Neural cell (in vitro differentiated cells): ENCODE measurements around the gene ANKS1A. TPM values are rescaled to one million over a fixed set of nuclear protein-coding genes. Genes with fewer than 3 reads are reported as not detected.

Experiments used
- H2AFZ ChIP-seq: fragments of 200-600, 300-800 bp; sonication (generic), shearing (Covaris generic); 2 replicates; pipeline ENCODE4 v1.6.0; 2014; ENCODE audit warnings: low read depth, mild to moderate bottlenecking, antibody characterized with exemption, low read length, moderate library complexity
- H3F3A ChIP-seq: fragments of 200-600 bp; shearing (Covaris generic); 2 replicates; pipeline ENCODE4 v1.6.1; 2016; ENCODE audit warnings: mild to moderate bottlenecking, moderate library complexity, mixed read lengths, antibody characterized with exemption, low read length; ENCODE audit not compliant: insufficient read depth, poor library complexity, severe bottlenecking
- H3K27ac ChIP-seq: fragments of 200-600, 300-800 bp; sonication (generic), shearing (Covaris generic); 2 replicates; pipeline ENCODE4 v1.5.1; 2014; ENCODE audit warnings: mild to moderate bottlenecking, low read length, moderate library complexity
- H3K27me3 ChIP-seq: fragments of 300-800, 200-600 bp; sonication (generic), shearing (Covaris generic); 2 replicates; pipeline ENCODE4 v1.6.0; 2014; ENCODE audit warnings: mild to moderate bottlenecking, low read depth, low read length, moderate library complexity; ENCODE audit not compliant: insufficient read depth
- H3K36me3 ChIP-seq: fragments of 300-800, 200-600 bp; sonication (generic), shearing (Covaris generic); 2 replicates; pipeline ENCODE4 v1.5.1; 2014; ENCODE audit warnings: mild to moderate bottlenecking, antibody characterized with exemption, low read length, moderate library complexity; ENCODE audit not compliant: insufficient read depth
- H3K4me2 ChIP-seq: fragments of 300-800, 200-600 bp; sonication (generic), shearing (Covaris generic); 2 replicates; pipeline ENCODE4 v1.6.0; 2014; ENCODE audit warnings: mild to moderate bottlenecking, low read length
- H3K4me3 ChIP-seq: fragments of 300-800, 200-600 bp; sonication (generic), shearing (Covaris generic); 2 replicates; pipeline ENCODE4 v1.5.1; 2014; ENCODE audit warnings: mild to moderate bottlenecking, low read length, moderate library complexity
- H3K79me2 ChIP-seq: fragments of 200-600 bp; shearing (Covaris generic); replicated peaks from 2 replicates; pipeline ENCODE4 v1.6.0; 2014; ENCODE audit warnings: mild to moderate bottlenecking, low read length, moderate library complexity; ENCODE audit not compliant: insufficient read depth
- H3K9ac ChIP-seq: fragments of 300-800, 200-600 bp; sonication (generic), shearing (Covaris generic); 2 replicates; pipeline ENCODE4 v1.6.1; 2016; ENCODE audit warnings: mild to moderate bottlenecking, low read length, mixed read lengths
- H3K9me2 ChIP-seq: fragments of 200-600 bp; shearing (Covaris generic); 2 replicates; pipeline ENCODE4 v1.6.1; 2016; ENCODE audit warnings: mild to moderate bottlenecking, low read length, mixed read lengths; ENCODE audit not compliant: insufficient read depth
- H3K9me3 ChIP-seq: fragments of 200-600, 300-800 bp; sonication (generic), shearing (Covaris generic); 2 replicates; pipeline ENCODE4 v1.6.1; 2016; ENCODE audit warnings: mild to moderate bottlenecking, mixed run types, low read length, moderate library complexity, mixed read lengths
- H4K20me1 ChIP-seq: fragments of 200-600 bp; shearing (Covaris generic); 2 replicates; pipeline ENCODE4 v1.6.1; 2016; ENCODE audit warnings: mild to moderate bottlenecking, mixed run types; ENCODE audit not compliant: insufficient read depth
- CTCF ChIP-seq: fragments of 450-650 bp; IDR thresholded peaks from 2 replicates; pipeline ENCODE4 v1.5.1; 2014; ENCODE audit warnings: antibody characterized with exemption, mild to moderate bottlenecking, moderate library complexity; ENCODE audit not compliant: poor library complexity, severe bottlenecking
- EP300 ChIP-seq: fragments of 450-650 bp; conservative IDR thresholded peaks from 2 replicates; pipeline ENCODE4 v1.6.1; 2014; ENCODE audit warnings: antibody characterized with exemption, mild to moderate bottlenecking, moderate library complexity; ENCODE audit not compliant: poor library complexity, severe bottlenecking
- EZH2 ChIP-seq: fragments of 200-600, 300-800 bp; shearing (Covaris generic), sonication (generic); IDR thresholded peaks from 2 replicates; pipeline ENCODE4 v1.6.1; 2014; ENCODE audit warnings: antibody characterized with exemption, low read length, borderline replicate concordance, mild to moderate bottlenecking; ENCODE audit not compliant: insufficient read depth, poor library complexity, severe bottlenecking
- MXI1 ChIP-seq: fragments of 450-650 bp; conservative IDR thresholded peaks from 2 replicates; pipeline ENCODE4 v1.6.1; 2014; ENCODE audit warnings: antibody characterized with exemption, mild to moderate bottlenecking; ENCODE audit not compliant: poor library complexity, severe bottlenecking
- POLR2AphosphoS5 ChIP-seq: IDR thresholded peaks from 2 replicates; pipeline ENCODE4 v1.6.1; 2012
- RAD21 ChIP-seq: fragments of 450-650 bp; conservative IDR thresholded peaks from 2 replicates; pipeline ENCODE4 v1.6.1; 2014; ENCODE audit warnings: antibody characterized with exemption, mild to moderate bottlenecking, moderate library complexity
- SMC3 ChIP-seq: fragments of 450-650 bp; conservative IDR thresholded peaks from 2 replicates; pipeline ENCODE4 v1.6.1; 2014; ENCODE audit warnings: antibody characterized with exemption, mild to moderate bottlenecking, moderate library complexity; ENCODE audit not compliant: poor library complexity
- TAF1 ChIP-seq: IDR thresholded peaks from 2 replicates; pipeline ENCODE4 v1.6.1; 2012; ENCODE audit warnings: low read depth
- polyA plus RNA-seq: library from polyadenylated mRNA; depleted of rRNA; stranded (reverse); fragments of >200 nt; gene quantifications from 2 replicates; pipeline ENCODE4 v1.2.3, GENCODE V29; 2014
- TF ChIP-seq, protein P1 (sequence below): IDR thresholded peaks from 2 replicates; pipeline ENCODE4 v1.6.1; 2012; ENCODE audit warnings: borderline replicate concordance

The ANKS1A gene
- polyA plus RNA-seq, 1 donor from 2014 or later, result 22.6 TPM

DNA sequence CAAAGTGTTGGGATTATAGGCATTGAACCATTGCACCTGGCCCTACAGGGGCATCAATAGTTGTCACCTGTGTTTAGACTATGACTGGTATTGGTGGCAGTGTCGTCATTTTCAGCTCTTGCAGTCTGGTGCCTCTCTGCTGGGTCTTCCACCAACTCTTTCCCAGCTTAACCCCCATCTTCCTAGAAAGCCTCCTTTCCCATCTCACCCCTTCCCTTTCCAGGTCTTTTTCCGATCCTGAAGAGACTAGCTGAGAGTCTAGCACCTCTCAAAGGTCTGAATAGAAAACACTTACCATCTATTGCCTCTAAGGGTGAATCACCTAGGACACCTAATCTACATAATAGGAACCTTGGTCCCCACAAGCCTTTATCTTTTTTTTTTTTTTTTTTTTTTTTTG is 181.1 kb downstream of the ANKS1A start:
- TF ChIP-seq, protein P1, sequence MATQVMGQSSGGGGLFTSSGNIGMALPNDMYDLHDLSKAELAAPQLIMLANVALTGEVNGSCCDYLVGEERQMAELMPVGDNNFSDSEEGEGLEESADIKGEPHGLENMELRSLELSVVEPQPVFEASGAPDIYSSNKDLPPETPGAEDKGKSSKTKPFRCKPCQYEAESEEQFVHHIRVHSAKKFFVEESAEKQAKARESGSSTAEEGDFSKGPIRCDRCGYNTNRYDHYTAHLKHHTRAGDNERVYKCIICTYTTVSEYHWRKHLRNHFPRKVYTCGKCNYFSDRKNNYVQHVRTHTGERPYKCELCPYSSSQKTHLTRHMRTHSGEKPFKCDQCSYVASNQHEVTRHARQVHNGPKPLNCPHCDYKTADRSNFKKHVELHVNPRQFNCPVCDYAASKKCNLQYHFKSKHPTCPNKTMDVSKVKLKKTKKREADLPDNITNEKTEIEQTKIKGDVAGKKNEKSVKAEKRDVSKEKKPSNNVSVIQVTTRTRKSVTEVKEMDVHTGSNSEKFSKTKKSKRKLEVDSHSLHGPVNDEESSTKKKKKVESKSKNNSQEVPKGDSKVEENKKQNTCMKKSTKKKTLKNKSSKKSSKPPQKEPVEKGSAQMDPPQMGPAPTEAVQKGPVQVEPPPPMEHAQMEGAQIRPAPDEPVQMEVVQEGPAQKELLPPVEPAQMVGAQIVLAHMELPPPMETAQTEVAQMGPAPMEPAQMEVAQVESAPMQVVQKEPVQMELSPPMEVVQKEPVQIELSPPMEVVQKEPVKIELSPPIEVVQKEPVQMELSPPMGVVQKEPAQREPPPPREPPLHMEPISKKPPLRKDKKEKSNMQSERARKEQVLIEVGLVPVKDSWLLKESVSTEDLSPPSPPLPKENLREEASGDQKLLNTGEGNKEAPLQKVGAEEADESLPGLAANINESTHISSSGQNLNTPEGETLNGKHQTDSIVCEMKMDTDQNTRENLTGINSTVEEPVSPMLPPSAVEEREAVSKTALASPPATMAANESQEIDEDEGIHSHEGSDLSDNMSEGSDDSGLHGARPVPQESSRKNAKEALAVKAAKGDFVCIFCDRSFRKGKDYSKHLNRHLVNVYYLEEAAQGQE, result no peak
- TF ChIP-seq POLR2AphosphoS5 (no peak), CTCF (no peak), EP300 (no peak), RAD21 (no peak), TAF1 (no peak), MXI1 (no peak), EZH2 (no peak), SMC3 (no peak)
- Histone ChIP-seq H3K4me2 (no peak overlapping the region), H3K9me3 (no peaks in the 10 kb centered on the region), H3K79me2 (no peaks in the 10 kb centered on the region), H3K4me3 (no peak overlapping the region), H4K20me1 (no peaks in the 10 kb centered on the region), H3K27ac (no peak overlapping the region), H3F3A (no peaks in the 10 kb centered on the region), H3K9ac (no peak overlapping the region), H3K9me2 (no peaks in the 10 kb centered on the region), H3K27me3 (no peaks in the 10 kb centered on the region), H2AFZ (no peak overlapping the region), H3K36me3 (no peaks in the 10 kb centered on the region)

- Histone ChIP-seq H3K27ac (no peak overlapping the region), H3K27me3 (no peaks in the 10 kb centered on the region), H3K9me3 (no peaks in the 10 kb centered on the region), H2AFZ (no peak overlapping the region), H3K9me2 (no peaks in the 10 kb centered on the region), H3F3A (no peaks in the 10 kb centered on the region), H3K79me2 (no peaks in the 10 kb centered on the region), H3K4me3 (no peak overlapping the region), H3K9ac (no peak overlapping the region), H4K20me1 (no peaks in the 10 kb centered on the region), H3K36me3 (no peaks in the 10 kb centered on the region), H3K4me2 (no peak overlapping the region)
- no peak for TF ChIP-seq EZH2
- TF ChIP-seq SMC3, result no peak
- TF ChIP-seq, protein P1, result no peak
- TF ChIP-seq EP300, result no peak
- no peak for TF ChIP-seq CTCF
- no peak for TF ChIP-seq MXI1
- no peak for TF ChIP-seq RAD21
- no peak for TF ChIP-seq TAF1
- TF ChIP-seq POLR2AphosphoS5, result no peak
These were observed 182.4 kb downstream of the ANKS1A start for GRCh38 chr6:35071347-35071994.
